GM12801 (cell line): ENCODE measurements around the gene SLC37A1.

Experiments
- CTCF ChIP-seq: IDR thresholded peaks from one replicate; pipeline ENCODE4 v1.5.1; 2011; ENCODE audit warnings: control low read depth; ENCODE audit not compliant: insufficient read length; ENCODE audit errors: extremely low read depth

SLC37A1 gene

GRCh38 chr21:42484966-42485365 lies 28.7 kb upstream of the SLC37A1 start:
- no peak for TF ChIP-seq CTCF

GRCh38 chr21:42486072-42486471 lies 27.6 kb upstream of the SLC37A1 start:
- TF ChIP-seq CTCF = no peak

GRCh38 chr21:42486531-42486930 lies 27.1 kb upstream of the SLC37A1 start:
- TF ChIP-seq CTCF = no peak

GRCh38 chr21:42489006-42489563 lies 24.6 kb upstream of the SLC37A1 start:
- TF ChIP-seq CTCF = no peak

GRCh38 chr21:42489991-42490390 lies 23.7 kb upstream of the SLC37A1 start:
- no peak for TF ChIP-seq CTCF

- TF ChIP-seq CTCF = no peak
These were observed 22.9 kb upstream of the SLC37A1 start for GRCh38 chr21:42490720-42491119.

- no peak for TF ChIP-seq CTCF
These were observed 22.3 kb upstream of the SLC37A1 start for GRCh38 chr21:42491328-42491727.
